Stomach smooth muscle (tissue), 2 donors: ENCODE measurements around the gene C6orf136.

Experiments used
- H3K27ac ChIP-seq: one replicate; pipeline ENCODE4 v1.7.0; 2013; ENCODE audit warnings: mild to moderate bottlenecking, low read length, inconsistent platforms
- H3K27me3 ChIP-seq, 2 donors: one replicate each; pipeline ENCODE4 v1.7.0; 2013; ENCODE audit warnings: low read length in 2 of 2; ENCODE audit not compliant: insufficient read depth in 2 of 2, control insufficient read depth in 1 of 2
- H3K36me3 ChIP-seq, 2 donors: one replicate each; pipeline ENCODE4 v1.7.0; 2013; ENCODE audit warnings: low read length in 2 of 2; ENCODE audit not compliant: control insufficient read depth in 2 of 2, insufficient read depth in 2 of 2
- H3K4me1 ChIP-seq: one replicate; pipeline ENCODE4 v1.7.0; 2013; ENCODE audit warnings: low read length; ENCODE audit not compliant: control insufficient read depth, insufficient read depth
- H3K4me3 ChIP-seq, 2 donors: one replicate each; pipeline ENCODE4 v1.7.0; 2013; ENCODE audit warnings: low read length in 2 of 2
- H3K9ac ChIP-seq, 2 donors: one replicate each; pipeline ENCODE4 v1.7.0; 2013; ENCODE audit warnings: low read length in 2 of 2, mild to moderate bottlenecking in 1 of 2
- H3K9me3 ChIP-seq, 2 donors: one replicate each; pipeline ENCODE4 v1.7.0; 2013; ENCODE audit warnings: low read length in 2 of 2; ENCODE audit not compliant: control insufficient read depth in 2 of 2
- donor health status: healthy.
- donor health status: Pancreatic carcinoma.

Gene C6orf136

DNA sequence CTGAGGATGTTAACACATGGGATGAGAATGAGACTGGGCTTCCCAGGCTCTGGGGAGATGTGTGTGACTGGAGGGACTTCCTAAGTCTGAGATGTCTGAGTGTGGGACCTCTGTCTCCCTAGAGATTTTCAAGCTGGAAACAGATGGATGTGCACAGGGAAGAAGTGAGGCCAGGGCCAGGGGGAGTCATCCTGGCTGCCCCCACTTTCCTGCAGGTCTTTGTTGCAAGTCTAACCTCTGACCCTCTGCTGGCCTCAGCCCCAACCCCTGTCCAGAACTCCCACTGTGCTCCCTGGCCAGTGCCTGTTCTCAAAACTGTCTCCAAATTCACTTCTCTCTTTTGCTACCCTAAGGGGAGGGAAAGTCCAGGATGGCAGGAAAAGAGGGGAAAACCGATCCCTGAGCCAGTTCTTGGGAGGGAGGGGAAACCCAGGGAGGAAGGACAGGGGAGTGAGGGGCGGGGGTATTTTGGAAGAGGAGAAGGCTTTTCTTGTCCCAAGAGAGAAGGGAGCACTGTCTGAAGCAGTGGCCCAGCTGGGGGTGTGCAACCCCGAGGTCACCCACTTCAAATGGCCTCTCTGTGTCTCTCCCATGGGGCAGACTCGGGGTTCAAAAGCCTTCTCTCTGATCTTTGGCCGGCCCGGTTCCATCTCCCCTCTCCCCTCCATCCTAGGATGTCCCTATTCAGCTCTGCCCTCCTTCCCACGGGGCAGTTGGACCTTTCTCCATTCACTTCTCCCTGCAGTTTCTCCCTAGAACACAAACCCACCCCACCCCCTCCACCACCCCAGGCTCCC, 36.4 kb downstream of the C6orf136 start:
- peaks cover 5 to 9% of the 10 kb centered on the region in 2 donors for H3K36me3 ChIP-seq
- H3K4me1 ChIP-seq = peaks cover 79% of the 10 kb centered on the region
- peak overlapping the region; percentile 78 to 96 for H3K4me3 ChIP-seq
- no peaks in the 10 kb centered on the region for H3K9me3 ChIP-seq
- H3K27ac ChIP-seq = peak overlapping the region; percentile 98
- H3K9ac ChIP-seq = peak overlapping the region; percentile 94 to 97
- H3K27me3 ChIP-seq = no peaks in the 10 kb centered on the region

DNA sequence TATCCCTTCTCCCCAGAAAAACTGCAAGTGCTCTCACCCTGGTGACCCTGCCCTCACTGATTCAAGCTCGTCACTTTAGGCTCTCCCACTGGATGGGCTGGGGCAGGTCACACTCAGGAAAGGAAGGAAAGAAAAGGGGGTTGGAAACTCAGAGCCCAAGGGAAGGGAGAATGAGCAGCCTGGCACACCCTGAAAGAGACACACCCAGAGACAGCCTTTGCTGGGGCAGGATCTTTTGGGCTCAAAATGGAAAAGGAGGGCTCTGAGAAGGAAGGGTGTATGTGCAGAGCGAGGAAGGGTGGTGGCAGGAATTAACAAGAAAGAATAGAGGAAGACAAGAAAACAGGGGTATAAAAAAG, 37.0 kb downstream of the C6orf136 start:
- H3K27me3 ChIP-seq = no peaks in the 10 kb centered on the region
- H3K4me3 ChIP-seq = peak overlapping the region; percentile 78 to 96
- peak overlapping the region; percentile 98 for H3K27ac ChIP-seq
- peaks cover 3 to 6% of the 10 kb centered on the region in 2 donors for H3K36me3 ChIP-seq
- H3K4me1 ChIP-seq = peaks cover 81% of the 10 kb centered on the region
- peak overlapping the region; percentile 84 to 97 for H3K9ac ChIP-seq
- no peaks in the 10 kb centered on the region for H3K9me3 ChIP-seq

DNA sequence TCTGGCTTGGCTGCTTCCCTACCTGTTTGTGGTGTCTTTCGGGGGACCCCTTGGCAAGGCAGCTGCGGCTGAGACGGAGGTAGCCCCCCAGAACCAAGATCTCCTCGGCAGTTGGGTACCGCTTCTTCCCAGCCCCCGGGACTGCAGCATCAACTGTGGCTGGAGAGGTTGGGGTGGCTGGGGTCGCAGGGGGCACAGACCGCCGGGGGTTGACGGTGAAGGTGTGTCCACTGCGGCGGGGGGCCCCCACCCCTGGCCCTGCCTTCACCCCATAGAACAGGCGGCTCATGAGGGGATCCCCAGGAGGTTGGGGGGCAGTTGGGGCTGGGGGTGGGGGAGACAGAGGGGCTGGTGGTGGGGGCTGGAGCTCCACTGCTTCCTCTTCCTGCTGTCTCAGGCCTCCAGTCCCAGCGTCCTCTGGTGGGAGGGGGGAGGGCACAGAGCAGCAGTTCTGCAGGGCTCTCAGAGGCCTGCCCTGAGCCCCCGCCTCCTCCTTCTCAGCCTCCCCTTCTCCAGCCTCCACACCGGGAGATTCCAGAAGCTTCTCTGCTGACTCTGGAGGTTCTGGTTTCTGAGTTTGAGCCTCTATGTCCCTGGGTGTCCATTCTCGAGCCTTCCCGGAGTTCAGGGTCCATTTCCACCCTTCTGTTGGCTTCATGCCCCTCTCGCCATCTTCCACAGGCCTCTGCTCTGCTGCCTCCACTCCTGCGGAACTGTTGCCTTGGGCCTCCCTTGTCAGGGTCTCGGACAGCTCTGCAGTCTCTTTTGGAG, 37.6 kb downstream of the C6orf136 start:
- peak overlapping the region; percentile 98 for H3K27ac ChIP-seq
- H3K4me1 ChIP-seq = peaks cover 81% of the 10 kb centered on the region
- no peaks in the 10 kb centered on the region for H3K9me3 ChIP-seq
- H3K9ac ChIP-seq = peak overlapping the region; percentile 94 to 97
- H3K27me3 ChIP-seq = no peaks in the 10 kb centered on the region
- H3K36me3 ChIP-seq = peaks cover 3 to 6% of the 10 kb centered on the region in 2 donors
- peak overlapping the region; percentile 94 to 96 for H3K4me3 ChIP-seq

- H3K27me3 ChIP-seq = no peaks in the 10 kb centered on the region
- H3K4me1 ChIP-seq = peaks cover 81% of the 10 kb centered on the region
- H3K27ac ChIP-seq = peak overlapping the region; percentile 98
- H3K36me3 ChIP-seq = peaks cover 0 to 2% of the 10 kb centered on the region in 2 donors
- H3K4me3 ChIP-seq = peak overlapping the region; percentile 94 to 96
- H3K9ac ChIP-seq = peak overlapping the region; percentile 94 to 97
- no peaks in the 10 kb centered on the region for H3K9me3 ChIP-seq
These were observed 38.5 kb downstream of the C6orf136 start for GRCh38 chr6:30685157-30686008.

GRCh38 chr6:30686009-30686907, 39.3 kb downstream of the C6orf136 start, which contains the start of gene PPP1R18:
Gene PPP1R18 (minus strand): TSS chr6:30686645. CDS start chr6:30686018, 627 bp downstream.
- Histone ChIP-seq H3K27ac (peak within 1 kb of the TSS; percentile 98), H3K9ac (peak within 1 kb of the TSS; percentile 94 to 97), H3K36me3 (no peaks in the 10 kb centered on the region), H3K4me3 (peak within 1 kb of the TSS; percentile 94 to 96), H3K27me3 (no peaks in the 10 kb centered on the region), H3K9me3 (no peaks in the 10 kb centered on the region), H3K4me1 (peaks cover 73% of the 10 kb centered on the region)

GRCh38 chr6:30686908-30687658, 40.1 kb downstream of the C6orf136 start:
- peaks cover 68% of the 10 kb centered on the region for H3K4me1 ChIP-seq
- H3K9me3 ChIP-seq = no peaks in the 10 kb centered on the region
- H3K27me3 ChIP-seq = no peaks in the 10 kb centered on the region

DNA sequence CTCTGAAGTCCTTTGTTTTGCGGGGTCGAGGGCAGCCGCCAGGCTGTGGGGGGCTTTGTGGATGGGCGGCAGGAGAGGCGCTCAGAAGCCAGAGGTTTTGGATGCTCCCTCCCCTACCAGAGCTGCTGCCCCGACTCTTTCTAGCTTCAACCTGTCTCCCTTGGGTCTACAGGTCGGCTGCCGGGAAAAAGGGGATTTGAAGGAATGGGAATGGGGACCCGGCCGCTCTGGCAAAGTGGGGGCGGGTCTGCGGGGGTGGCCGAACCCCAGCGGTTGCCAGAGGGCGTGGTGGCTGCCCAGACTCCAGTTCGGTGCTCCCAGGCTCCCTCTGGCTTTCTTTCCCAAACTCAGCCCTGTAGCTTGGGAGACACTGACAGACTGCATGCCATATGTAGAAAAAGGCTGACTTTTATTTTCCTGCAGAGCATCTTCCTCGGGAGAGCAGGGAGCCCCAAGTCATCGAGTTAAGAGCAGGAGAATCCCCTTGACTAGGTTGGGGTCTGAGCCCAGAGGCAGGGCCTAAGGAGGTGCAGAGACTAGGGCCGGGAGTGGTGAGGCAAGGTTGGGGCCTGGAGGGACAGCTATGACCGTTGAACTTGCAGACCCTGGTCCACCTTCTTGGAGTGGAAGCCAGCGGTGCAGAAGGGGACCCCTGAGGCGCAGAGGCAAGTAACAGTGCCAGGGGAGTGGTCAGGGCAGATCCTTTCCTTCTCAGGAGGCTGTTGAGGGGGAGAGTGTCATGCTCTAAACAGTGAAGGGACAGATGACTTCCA, 40.9 kb downstream of the C6orf136 start:
- Histone ChIP-seq H3K27me3 (no peaks in the 10 kb centered on the region), H3K9ac (peak overlapping the region; percentile 89 to 97), H3K4me1 (peaks cover 61% of the 10 kb centered on the region), H3K36me3 (no peaks in the 10 kb centered on the region), H3K27ac (peak overlapping the region; percentile 98), H3K4me3 (peak overlapping the region; percentile 94 to 96), H3K9me3 (no peaks in the 10 kb centered on the region)

More at GRCh38 chr6:30686908-30687658, 40.1 kb downstream of the C6orf136 start:
- Histone ChIP-seq H3K27ac (peak overlapping the region; percentile 98), H3K9ac (peak overlapping the region; percentile 89 to 97), H3K4me3 (peak overlapping the region; percentile 94 to 96), H3K36me3 (no peaks in the 10 kb centered on the region)

DNA sequence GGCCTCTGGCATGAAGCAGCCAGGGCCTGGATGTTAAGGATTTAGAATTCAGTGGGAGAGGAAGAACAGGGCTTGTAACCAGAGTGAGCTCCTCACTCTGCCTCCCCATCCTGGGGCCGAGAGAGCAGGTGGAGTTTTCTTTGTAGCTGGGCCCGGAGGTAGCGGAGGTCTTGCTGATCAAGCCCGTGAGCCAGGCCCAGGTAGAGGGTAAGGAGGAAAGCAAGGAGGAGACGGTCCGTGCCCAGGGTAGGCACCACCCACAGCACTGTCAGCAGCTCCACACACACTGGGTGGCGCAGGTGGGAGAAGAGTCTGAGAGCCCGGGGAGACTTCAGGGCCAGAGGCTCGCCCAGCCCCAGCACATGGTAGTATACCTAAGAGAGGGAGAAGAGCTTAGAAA, 41.6 kb downstream of the C6orf136 start:
- peak overlapping the region; percentile 98 for H3K27ac ChIP-seq
- peaks cover 54% of the 10 kb centered on the region for H3K4me1 ChIP-seq
- no peaks in the 10 kb centered on the region for H3K27me3 ChIP-seq
- H3K9me3 ChIP-seq = no peaks in the 10 kb centered on the region
- H3K36me3 ChIP-seq = no peaks in the 10 kb centered on the region
- H3K9ac ChIP-seq = peak overlapping the region; percentile 89 to 97
- peak overlapping the region in 1 of 2 donors; percentile 96 for H3K4me3 ChIP-seq
